GM21737 (cell line): Measurements from ENCODE around the gene CHST9.
"Not testable (repeated sequence)": the region's sequence is repeated elsewhere in the genome, so short reads cannot be mapped to it uniquely, and the experiment has no call there.

Experiments used
- ATAC-seq: cut with Tn5 transposase; IDR thresholded peaks from one replicate; pipeline ENCODE4 v1.9.1; 2021; ENCODE audit warnings: mild to moderate bottlenecking, moderate library complexity; ENCODE audit not compliant: unreplicated experiment

The CHST9 gene

GRCh38 chr18:27175245-27175644 is 9.9 kb downstream of the CHST9 start:
- no peak for ATAC-seq

- ATAC-seq = no peak
Measured at GRCh38 chr18:27171993-27172392, 13.1 kb downstream of the CHST9 start.

GRCh38 chr18:27165412-27165811 is 19.7 kb downstream of the CHST9 start:
- ATAC-seq = no peak

- no peak for ATAC-seq
Measured at GRCh38 chr18:27164905-27165304, 20.2 kb downstream of the CHST9 start.

GRCh38 chr18:27163197-27163716 is 21.9 kb downstream of the CHST9 start:
- not testable (repeated sequence) for ATAC-seq

- ATAC-seq = not testable (repeated sequence)
Measured at GRCh38 chr18:27149240-27149639, 35.9 kb downstream of the CHST9 start.

GRCh38 chr18:27144672-27145071 is 40.4 kb downstream of the CHST9 start:
- no peak for ATAC-seq

GRCh38 chr18:27143580-27144287 is 41.4 kb downstream of the CHST9 start:
- no peak for ATAC-seq

- ATAC-seq = no peak
Measured at GRCh38 chr18:27142891-27143290, 42.2 kb downstream of the CHST9 start.

- ATAC-seq = no peak
Measured at GRCh38 chr18:27141876-27142275, 43.2 kb downstream of the CHST9 start.

GRCh38 chr18:27138079-27138478 is 47.0 kb downstream of the CHST9 start:
- no peak for ATAC-seq

GRCh38 chr18:27136208-27136535 is 48.9 kb downstream of the CHST9 start:
- no peak for ATAC-seq

GRCh38 chr18:27135504-27136207 is 49.5 kb downstream of the CHST9 start:
- ATAC-seq = no peak

- ATAC-seq = no peak
Measured at GRCh38 chr18:27130065-27130630, 55.0 kb downstream of the CHST9 start.

- no peak for ATAC-seq
Measured at GRCh38 chr18:27124196-27124595, 60.9 kb downstream of the CHST9 start.

- no peak for ATAC-seq
Measured at GRCh38 chr18:27121108-27121507, 64.0 kb downstream of the CHST9 start.

- ATAC-seq = no peak
Measured at GRCh38 chr18:27120246-27120645, 64.9 kb downstream of the CHST9 start.

- no peak for ATAC-seq
Measured at GRCh38 chr18:27118973-27119372, 66.1 kb downstream of the CHST9 start.

- ATAC-seq = no peak
Measured at GRCh38 chr18:27114842-27115241, 70.3 kb downstream of the CHST9 start.

GRCh38 chr18:27113358-27113757 is 71.8 kb downstream of the CHST9 start:
- no peak for ATAC-seq

- ATAC-seq = no peak
Measured at GRCh38 chr18:27110319-27110718, 74.8 kb downstream of the CHST9 start.

- ATAC-seq = no peak
Measured at GRCh38 chr18:27109451-27109850, 75.7 kb downstream of the CHST9 start.
